Measurements from ENCODE around the gene LRP1B.

LRP1B gene

DNA sequence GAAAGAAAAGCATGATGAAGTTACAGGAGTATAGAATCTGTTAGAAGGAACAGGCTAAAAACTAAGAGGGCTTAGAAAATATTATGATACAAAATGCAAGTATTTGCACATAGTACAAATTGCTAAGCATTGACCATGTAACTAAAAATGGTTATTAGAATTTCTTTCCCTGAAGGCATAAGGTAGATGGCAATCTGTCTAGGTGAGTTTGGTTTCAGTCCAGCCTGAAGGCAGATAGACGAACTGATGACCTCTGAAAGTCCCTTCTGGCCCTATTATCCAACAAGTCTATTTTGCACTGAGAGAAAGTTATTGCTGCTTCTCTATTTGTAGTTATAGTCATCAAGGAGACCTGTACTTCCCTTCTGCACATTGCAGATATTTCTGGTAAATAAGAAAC, 663.5 kb downstream of the LRP1B start:
- TF ChIP-seq POLR2AphosphoS5 (IDR thresholded peaks at IDR 0.05; ENCODE audit: low read depth, low read length) (no peak), TAF1 (IDR thresholded peaks at IDR 0.05; ENCODE audit: borderline replicate concordance, insufficient read depth, low read length) (no peak)

- no peak for TF ChIP-seq POLR2AphosphoS5 (IDR thresholded peaks at IDR 0.05; ENCODE audit: low read depth, low read length)
- no peak for TF ChIP-seq SIN3A (IDR thresholded peaks at IDR 0.05; ENCODE audit: borderline replicate concordance, insufficient read depth, low read length)
- no peak for TF ChIP-seq FOXP2 (optimal IDR thresholded peaks at IDR 0.05; ENCODE audit: borderline replicate concordance, extremely low read depth, extremely low read length, insufficient read depth)
- TF ChIP-seq REST (IDR thresholded peaks at IDR 0.05; ENCODE audit: insufficient read depth in 1 of 2, low read depth in 2 of 2, low read length in 2 of 2) = no peak
- TF ChIP-seq TAF1 (IDR thresholded peaks at IDR 0.05; ENCODE audit: borderline replicate concordance, insufficient read depth, low read length) = no peak
These were observed 665.8 kb downstream of the LRP1B start for GRCh38 chr2:141464995-141465394.

DNA sequence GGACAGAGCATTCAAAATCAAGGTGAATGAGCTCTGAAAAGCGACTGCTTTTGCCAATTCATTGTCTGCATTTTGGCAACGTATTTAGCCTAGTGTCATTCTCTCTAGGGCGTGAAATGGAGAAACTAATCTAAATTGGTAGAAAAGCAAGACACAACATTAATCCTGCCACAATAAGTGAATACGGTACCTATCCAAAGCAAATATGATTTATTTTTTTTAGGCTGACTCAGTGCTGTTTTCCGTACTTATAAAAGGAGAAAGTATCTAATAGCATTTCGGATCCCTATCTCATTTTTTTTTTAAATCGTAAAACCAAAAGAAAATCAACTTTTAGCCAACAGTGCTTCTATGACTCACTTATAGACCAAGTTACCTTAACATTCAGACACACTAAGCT, 672.5 kb downstream of the LRP1B start:
- no peak for TF ChIP-seq FOXP2 (optimal IDR thresholded peaks at IDR 0.05; ENCODE audit: borderline replicate concordance, extremely low read depth, extremely low read length, insufficient read depth)
- no peak for TF ChIP-seq TAF1 (IDR thresholded peaks at IDR 0.05; ENCODE audit: borderline replicate concordance, insufficient read depth, low read length)
- no peak for TF ChIP-seq SIN3A (IDR thresholded peaks at IDR 0.05; ENCODE audit: borderline replicate concordance, insufficient read depth, low read length)
- no peak for TF ChIP-seq REST (IDR thresholded peaks at IDR 0.05; ENCODE audit: insufficient read depth in 1 of 2, low read depth in 2 of 2, low read length in 2 of 2)
- TF ChIP-seq POLR2AphosphoS5 (IDR thresholded peaks at IDR 0.05; ENCODE audit: low read depth, low read length) = no peak

DNA sequence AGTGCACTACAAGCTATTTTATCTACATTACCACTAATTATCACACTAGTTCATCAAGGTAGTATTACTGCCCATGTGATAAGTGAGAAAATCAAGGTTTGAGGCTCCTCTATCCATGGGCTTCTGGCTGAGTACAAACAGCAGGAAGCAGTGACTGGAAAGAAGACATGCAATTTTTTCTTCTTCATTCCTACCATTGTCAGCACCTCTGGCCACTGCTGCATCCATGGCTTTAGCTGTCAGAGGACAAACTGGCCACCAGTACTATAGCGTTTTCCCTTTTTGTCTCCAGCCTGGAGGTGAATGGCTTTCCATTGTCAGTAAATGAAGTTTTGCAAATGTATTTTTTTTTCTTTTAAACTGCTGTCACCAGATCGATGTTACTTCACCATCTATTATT, 674.9 kb downstream of the LRP1B start:
- TF ChIP-seq SIN3A (IDR thresholded peaks at IDR 0.05; ENCODE audit: borderline replicate concordance, insufficient read depth, low read length) = no peak
- TF ChIP-seq REST (IDR thresholded peaks at IDR 0.05; ENCODE audit: insufficient read depth in 1 of 2, low read depth in 2 of 2, low read length in 2 of 2) = no peak
- no peak for TF ChIP-seq FOXP2 (optimal IDR thresholded peaks at IDR 0.05; ENCODE audit: borderline replicate concordance, extremely low read depth, extremely low read length, insufficient read depth)
- no peak for TF ChIP-seq POLR2AphosphoS5 (IDR thresholded peaks at IDR 0.05; ENCODE audit: low read depth, low read length)
- no peak for TF ChIP-seq TAF1 (IDR thresholded peaks at IDR 0.05; ENCODE audit: borderline replicate concordance, insufficient read depth, low read length)

DNA sequence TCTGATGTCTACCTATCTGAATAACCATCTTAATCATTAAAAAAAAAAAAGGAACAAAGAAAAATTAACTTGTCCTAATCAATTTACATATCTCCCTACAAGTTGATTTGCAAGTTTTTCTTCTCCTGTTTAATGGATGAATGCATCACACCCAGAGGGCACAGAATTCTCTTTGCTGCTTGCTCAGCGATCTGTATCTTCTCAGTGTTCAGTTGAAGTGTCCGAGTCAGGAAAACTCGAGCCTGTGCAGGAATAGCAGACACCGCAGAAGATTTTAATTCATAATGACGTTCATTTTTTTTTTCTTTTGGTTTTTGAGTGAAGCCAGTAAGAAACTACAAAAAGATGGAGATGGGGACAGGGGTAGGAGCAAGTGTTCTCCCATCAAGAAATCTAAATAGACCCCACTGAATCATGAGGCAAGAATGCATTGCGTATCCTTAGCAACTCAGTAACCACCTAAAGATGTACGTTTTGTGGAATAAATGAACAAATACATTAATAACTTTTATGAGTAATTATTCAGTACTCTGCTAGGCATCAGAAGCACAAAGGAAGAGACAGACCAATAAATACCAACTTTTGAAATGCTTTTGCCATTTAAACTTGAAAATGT, 675.5 kb downstream of the LRP1B start:
- TF ChIP-seq FOXP2 (optimal IDR thresholded peaks at IDR 0.05; ENCODE audit: borderline replicate concordance, extremely low read depth, extremely low read length, insufficient read depth) (no peak), REST (IDR thresholded peaks at IDR 0.05; ENCODE audit: insufficient read depth in 1 of 2, low read depth in 2 of 2, low read length in 2 of 2) (no peak), POLR2AphosphoS5 (IDR thresholded peaks at IDR 0.05; ENCODE audit: low read depth, low read length) (no peak), TAF1 (IDR thresholded peaks at IDR 0.05; ENCODE audit: borderline replicate concordance, insufficient read depth, low read length) (no peak), SIN3A (IDR thresholded peaks at IDR 0.05; ENCODE audit: borderline replicate concordance, insufficient read depth, low read length) (no peak)

All from PFSK-1 (cell line).